T-helper 1 cell treated with Interleukin-12 subunit alpha and Interleukin-12 subunit beta and Interleukin-4 antibody, amounts not matched to agents 30 μg/mL and 1 μg/mL, for 36 hours (primary cell): Measurements from ENCODE around the gene CNST.
"Not testable (repeated sequence)": the region's sequence is repeated elsewhere in the genome, so short reads cannot be mapped to it uniquely, and the experiment has no call there.

Experiments
- H3K27ac Mint-ChIP-seq: one replicate; pipeline ENCODE4 v1.8.0; 2021; ENCODE audit warnings: mild to moderate bottlenecking, mixed read lengths
- H3K27me3 Mint-ChIP-seq: one replicate; pipeline ENCODE4 v1.8.0; 2021; ENCODE audit warnings: low read depth, mixed read lengths
- H3K36me3 Mint-ChIP-seq: one replicate; pipeline ENCODE4 v1.8.0; 2021; ENCODE audit warnings: low read depth, mixed read lengths
- H3K4me1 Mint-ChIP-seq: one replicate; pipeline ENCODE4 v1.8.0; 2021; ENCODE audit warnings: low read depth, mixed read lengths
- H3K4me3 Mint-ChIP-seq: one replicate; pipeline ENCODE4 v1.8.0; 2021; ENCODE audit warnings: mild to moderate bottlenecking, moderate library complexity, mixed read lengths
- H3K9me3 Mint-ChIP-seq: one replicate; pipeline ENCODE4 v1.8.0; 2021; ENCODE audit warnings: mixed read lengths

Gene CNST

DNA sequence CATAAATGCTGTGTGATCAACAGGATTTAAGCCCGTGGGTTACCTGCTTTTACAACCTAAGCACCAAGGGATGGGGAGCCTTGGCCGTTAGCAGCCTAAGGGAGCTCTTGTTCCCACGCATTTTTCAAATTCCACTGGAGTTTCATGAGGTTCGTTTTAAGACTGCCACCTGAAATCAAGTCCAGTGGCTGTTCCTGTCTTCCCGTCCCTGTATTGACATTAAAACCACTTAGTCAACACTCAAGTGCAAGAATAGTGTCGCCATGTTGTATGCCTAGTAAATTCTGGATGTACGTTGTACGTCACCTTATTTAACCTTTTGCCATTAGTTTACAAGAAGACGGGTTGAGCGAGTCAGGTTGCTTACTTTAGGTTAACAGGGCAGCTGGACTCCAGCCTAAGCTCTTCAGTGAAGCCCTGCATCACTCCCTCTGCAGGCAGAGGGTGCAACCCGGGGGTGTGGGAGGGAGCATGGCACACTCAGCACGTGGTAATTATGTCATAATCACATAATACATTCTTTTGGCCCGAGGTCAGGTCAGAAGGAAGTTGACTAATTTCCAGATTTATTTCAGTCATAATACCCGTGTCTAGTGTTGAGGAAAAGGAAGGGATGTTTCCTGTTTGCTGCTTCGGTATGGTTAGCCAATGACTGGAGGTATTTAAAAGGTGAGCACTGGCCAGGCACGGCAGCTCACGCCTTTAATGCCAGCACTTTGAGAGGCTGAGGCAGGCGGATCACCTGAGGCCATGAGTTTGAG, 42.5 kb downstream of the CNST start:
- Mint-ChIP-seq H3K36me3 (peaks cover 1% of the 10 kb centered on the region), H3K27ac (no peak overlapping the region), H3K4me3 (no peak overlapping the region), H3K9me3 (no peaks in the 10 kb centered on the region), H3K4me1 (peaks cover 11% of the 10 kb centered on the region), H3K27me3 (no peaks in the 10 kb centered on the region)

DNA sequence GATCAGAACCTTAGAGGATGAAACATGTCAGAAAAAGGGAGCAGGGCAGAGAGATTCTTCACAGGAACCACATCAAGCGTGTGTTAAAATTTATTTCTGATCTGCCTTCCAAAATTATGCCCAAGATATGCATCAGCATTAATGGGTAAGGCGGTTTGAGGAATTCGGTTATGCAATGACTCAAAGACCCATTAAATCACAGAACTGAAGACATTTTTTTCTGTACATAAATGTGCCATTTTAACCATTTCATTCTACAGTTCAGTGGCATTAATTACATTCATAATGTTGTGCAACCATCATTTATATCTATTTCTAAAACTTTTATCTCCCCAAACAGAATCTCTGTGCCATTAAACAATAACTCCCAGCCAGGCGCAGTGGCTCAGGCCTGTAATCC, 43.4 kb downstream of the CNST start:
- H3K4me3 Mint-ChIP-seq, result no peak overlapping the region
- H3K27ac Mint-ChIP-seq, result no peak overlapping the region
- peaks cover 11% of the 10 kb centered on the region for H3K4me1 Mint-ChIP-seq
- no peaks in the 10 kb centered on the region for H3K27me3 Mint-ChIP-seq
- peaks cover 1% of the 10 kb centered on the region for H3K36me3 Mint-ChIP-seq
- H3K9me3 Mint-ChIP-seq, result no peaks in the 10 kb centered on the region

DNA sequence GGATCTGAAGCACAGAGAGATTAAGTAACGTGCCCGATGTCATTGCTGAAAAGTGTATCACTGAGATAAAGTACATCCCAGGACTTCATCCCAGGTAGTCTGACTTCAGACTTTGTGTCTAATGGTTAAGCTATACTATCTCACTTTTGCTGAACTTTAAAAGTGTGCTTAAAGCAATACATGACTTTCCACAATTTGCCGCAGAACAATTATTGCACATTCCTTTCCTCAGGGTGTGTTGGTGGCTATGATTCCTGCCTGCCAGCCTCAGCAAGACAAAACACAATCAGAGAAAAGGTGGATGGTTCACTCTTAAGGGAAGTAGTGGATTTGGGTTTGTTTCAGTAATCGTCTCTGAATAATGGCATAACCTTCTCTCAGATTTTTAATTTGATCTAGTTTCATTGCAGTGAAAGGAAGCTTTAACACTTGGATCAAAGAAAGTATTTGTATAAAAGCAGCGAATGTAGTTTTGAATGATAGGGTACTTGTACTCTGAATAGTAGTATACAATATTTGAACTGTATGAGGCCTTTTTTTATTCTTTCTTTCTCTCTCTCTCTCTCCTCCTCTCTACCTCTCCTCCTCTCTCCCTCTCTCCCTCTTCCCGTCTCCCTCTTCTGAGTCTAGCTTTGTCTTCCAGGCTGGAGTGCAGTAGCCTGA, 47.0 kb downstream of the CNST start:
- no peaks in the 10 kb centered on the region for H3K9me3 Mint-ChIP-seq
- H3K36me3 Mint-ChIP-seq, result peaks cover 4% of the 10 kb centered on the region
- H3K27ac Mint-ChIP-seq, result no peak overlapping the region
- H3K4me1 Mint-ChIP-seq, result peaks cover 13% of the 10 kb centered on the region
- no peaks in the 10 kb centered on the region for H3K27me3 Mint-ChIP-seq
- no peak overlapping the region for H3K4me3 Mint-ChIP-seq

DNA sequence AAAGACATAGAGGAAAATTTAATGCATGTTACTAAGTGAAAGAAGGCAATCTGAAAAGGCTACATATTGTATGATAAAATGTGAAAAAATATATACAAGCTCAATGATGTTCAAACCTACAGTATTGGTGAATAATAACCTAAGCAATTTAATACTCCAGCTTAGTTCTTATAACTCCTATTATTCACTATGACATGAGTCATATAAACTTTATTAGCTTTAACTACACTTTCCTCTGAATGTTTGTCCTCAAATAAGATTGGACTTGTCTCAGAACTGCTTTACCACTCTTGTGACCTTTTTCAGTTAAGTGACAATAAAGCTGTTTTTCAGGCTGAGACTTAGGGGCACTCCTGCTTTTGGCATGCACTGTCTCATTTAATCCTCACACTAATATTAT, 50.9 kb downstream of the CNST start:
- Mint-ChIP-seq H3K9me3 (no peaks in the 10 kb centered on the region), H3K36me3 (peaks cover 14% of the 10 kb centered on the region), H3K4me1 (peaks cover 2% of the 10 kb centered on the region), H3K27me3 (no peaks in the 10 kb centered on the region), H3K4me3 (no peak overlapping the region), H3K27ac (no peak overlapping the region)

DNA sequence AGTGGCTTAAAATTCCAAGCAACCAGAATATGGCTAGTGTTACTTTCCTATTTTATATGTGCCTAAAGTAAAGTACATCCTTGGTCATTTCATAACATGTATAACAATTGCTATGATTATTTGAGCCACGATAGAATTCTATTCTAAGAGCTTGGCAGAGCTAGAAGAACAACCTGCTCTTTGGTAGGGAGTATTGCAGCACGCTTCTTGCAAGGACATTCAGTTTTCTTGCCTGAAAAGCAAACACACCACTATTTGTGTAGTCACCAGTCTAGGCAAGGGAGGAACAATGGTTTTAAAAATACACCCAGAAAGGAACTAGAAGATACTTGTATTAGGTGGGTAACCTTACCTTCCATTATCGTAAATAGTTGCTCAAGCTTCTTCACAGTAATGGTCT, 51.5 kb downstream of the CNST start:
- Mint-ChIP-seq H3K27me3 (no peaks in the 10 kb centered on the region), H3K36me3 (peaks cover 17% of the 10 kb centered on the region), H3K9me3 (no peaks in the 10 kb centered on the region), H3K4me3 (no peak overlapping the region), H3K4me1 (peaks cover 2% of the 10 kb centered on the region), H3K27ac (no peak overlapping the region)

DNA sequence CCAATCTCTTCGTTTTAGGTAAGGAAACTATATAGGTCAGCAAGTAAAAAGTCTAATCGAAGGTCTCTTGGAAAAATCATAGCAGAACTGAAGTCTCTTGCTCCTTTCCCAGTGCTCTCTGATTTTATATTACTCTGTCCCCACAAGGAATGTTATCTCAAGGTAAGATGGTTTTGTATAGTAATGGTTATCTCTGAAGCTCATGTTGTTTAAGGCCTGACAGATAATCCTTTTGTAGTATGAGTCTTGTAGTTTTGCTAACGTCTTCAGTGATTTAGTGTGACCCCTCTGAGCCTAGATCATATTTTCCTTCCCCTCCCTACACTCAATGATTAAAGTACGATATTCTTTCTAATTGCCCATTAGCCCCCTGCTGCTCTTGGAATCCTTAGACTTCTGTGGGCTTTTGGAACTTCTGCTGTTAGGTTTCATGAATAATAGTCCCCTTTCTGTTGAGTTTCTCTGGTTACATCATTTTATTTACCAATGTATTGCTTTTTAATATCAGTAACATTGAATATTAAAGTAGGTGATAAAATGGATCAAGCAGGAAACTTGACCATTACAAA, 52.1 kb downstream of the CNST start:
- no peak overlapping the region for H3K4me3 Mint-ChIP-seq
- H3K9me3 Mint-ChIP-seq, result no peaks in the 10 kb centered on the region
- peaks cover 17% of the 10 kb centered on the region for H3K36me3 Mint-ChIP-seq
- no peaks in the 10 kb centered on the region for H3K27me3 Mint-ChIP-seq
- peaks cover 2% of the 10 kb centered on the region for H3K4me1 Mint-ChIP-seq
- no peak overlapping the region for H3K27ac Mint-ChIP-seq

DNA sequence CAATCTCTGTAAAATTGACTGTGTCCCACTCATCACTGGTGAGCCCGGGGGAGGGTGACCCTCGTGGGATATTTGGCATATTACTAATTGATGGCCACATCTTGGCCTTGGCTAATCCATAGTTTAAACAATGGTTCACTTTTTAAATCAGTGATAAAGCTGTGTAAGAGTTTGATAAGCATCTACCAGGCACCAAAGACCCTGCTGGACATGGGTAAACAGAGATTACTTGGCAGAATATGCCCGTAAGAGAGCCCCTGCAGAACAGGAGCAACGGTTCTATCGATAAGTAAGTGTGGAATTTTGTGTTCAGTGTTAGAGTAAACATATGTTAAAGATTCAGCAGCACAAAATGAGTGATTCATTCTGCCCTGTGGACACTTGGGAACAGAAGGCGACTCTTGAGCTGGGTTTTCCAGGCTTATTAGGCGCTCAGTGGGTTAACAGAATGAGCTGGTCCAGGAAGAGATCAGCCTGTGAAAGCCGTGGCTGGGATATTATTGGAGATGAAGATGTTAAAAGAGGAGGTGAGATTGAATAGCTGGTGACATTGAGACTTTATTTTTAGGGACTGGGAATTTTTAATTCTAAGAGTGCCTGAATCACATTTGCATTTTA, 55.9 kb downstream of the CNST start:
- Mint-ChIP-seq H3K4me1 (peaks cover 3% of the 10 kb centered on the region), H3K27ac (no peak overlapping the region), H3K4me3 (no peak overlapping the region), H3K27me3 (no peaks in the 10 kb centered on the region), H3K9me3 (no peaks in the 10 kb centered on the region), H3K36me3 (peaks cover 24% of the 10 kb centered on the region)

DNA sequence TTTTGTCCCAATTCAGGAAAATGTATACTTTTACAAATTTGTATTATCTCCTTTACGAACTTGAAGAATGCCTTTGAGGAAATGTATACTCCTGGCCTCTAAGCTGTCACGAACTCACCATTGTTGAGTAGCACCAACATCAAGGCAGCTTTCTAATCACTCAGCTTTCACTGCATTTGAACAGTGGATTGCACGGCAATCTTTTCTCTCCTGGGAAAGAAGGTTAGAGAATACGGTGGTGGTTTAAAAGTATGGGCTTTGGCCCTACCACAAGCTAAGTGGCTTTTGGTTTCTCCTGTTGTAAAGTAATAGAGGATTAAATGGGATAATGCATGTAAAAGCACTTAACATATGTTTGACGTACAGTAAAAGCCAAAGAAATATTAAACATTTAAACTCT, 57.8 kb downstream of the CNST start:
- Mint-ChIP-seq H3K36me3 (peaks cover 29% of the 10 kb centered on the region), H3K4me1 (peaks cover 7% of the 10 kb centered on the region), H3K4me3 (no peak overlapping the region), H3K27me3 (no peaks in the 10 kb centered on the region), H3K27ac (no peak overlapping the region), H3K9me3 (no peaks in the 10 kb centered on the region)

DNA sequence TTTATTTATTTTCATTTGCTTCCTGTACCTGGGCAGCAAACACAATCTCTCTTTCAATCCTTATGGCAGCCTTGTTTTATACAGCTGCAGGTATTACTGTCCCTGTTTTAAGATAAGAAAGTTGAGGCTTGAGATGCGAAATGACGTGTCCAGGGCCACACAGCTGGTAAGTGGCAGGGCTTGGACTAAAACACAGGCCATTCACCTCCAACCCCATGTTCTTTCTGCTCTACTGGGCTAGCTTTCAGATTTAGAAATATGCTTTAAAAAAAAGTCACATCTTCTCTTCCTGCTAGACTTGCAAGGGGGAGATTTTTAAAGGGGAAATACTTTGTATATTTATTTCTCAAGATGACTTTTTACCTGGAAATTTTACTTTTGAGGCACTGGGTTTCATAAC, 62.8 kb downstream of the CNST start:
- Mint-ChIP-seq H3K27ac (no peak overlapping the region), H3K4me1 (peaks cover 7% of the 10 kb centered on the region), H3K36me3 (peaks cover 20% of the 10 kb centered on the region), H3K9me3 (no peaks in the 10 kb centered on the region), H3K27me3 (no peaks in the 10 kb centered on the region), H3K4me3 (no peak overlapping the region)

DNA sequence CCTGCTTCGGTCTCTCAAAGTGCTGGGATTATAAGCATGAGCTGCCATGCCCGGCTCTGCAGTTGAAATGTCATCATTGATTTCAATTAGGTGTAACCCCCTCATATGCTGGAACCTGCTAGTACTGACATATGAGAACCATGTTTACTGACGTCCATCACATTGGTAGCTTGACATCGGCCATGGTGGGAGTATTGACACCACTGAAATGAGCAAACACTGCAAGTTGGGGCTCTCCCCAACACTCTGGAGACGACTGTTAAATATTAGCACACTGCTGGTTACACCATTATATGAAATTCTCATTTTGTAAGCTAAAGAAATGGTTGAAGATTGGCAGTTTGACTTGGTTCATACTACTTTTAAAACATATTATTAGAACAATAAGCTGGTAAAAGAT, 63.7 kb downstream of the CNST start:
- H3K27ac Mint-ChIP-seq, result no peak overlapping the region
- H3K27me3 Mint-ChIP-seq, result no peaks in the 10 kb centered on the region
- no peaks in the 10 kb centered on the region for H3K9me3 Mint-ChIP-seq
- peaks cover 7% of the 10 kb centered on the region for H3K4me1 Mint-ChIP-seq
- H3K36me3 Mint-ChIP-seq, result peaks cover 29% of the 10 kb centered on the region
- H3K4me3 Mint-ChIP-seq, result no peak overlapping the region

DNA sequence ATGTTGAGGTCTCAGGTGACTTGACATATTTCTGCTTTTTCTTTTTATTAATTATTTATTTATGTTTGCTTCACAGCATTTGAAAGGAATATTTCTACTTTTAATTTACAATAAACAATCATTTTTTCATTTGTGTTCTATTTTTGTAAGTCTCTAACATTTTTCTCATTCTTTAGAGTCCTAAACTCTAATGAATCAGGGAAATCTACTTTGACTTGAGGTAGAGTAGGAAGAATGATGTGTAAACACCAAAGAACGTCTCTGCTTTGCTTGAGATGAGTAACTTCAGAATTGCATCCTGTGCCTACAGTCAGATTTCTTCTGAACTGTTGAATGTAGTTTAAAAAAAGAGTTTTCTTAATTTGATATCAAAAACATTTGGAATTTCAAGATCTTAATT, 65.2 kb downstream of the CNST start:
- Mint-ChIP-seq H3K4me1 (peaks cover 7% of the 10 kb centered on the region), H3K27ac (no peak overlapping the region), H3K4me3 (no peak overlapping the region)

DNA sequence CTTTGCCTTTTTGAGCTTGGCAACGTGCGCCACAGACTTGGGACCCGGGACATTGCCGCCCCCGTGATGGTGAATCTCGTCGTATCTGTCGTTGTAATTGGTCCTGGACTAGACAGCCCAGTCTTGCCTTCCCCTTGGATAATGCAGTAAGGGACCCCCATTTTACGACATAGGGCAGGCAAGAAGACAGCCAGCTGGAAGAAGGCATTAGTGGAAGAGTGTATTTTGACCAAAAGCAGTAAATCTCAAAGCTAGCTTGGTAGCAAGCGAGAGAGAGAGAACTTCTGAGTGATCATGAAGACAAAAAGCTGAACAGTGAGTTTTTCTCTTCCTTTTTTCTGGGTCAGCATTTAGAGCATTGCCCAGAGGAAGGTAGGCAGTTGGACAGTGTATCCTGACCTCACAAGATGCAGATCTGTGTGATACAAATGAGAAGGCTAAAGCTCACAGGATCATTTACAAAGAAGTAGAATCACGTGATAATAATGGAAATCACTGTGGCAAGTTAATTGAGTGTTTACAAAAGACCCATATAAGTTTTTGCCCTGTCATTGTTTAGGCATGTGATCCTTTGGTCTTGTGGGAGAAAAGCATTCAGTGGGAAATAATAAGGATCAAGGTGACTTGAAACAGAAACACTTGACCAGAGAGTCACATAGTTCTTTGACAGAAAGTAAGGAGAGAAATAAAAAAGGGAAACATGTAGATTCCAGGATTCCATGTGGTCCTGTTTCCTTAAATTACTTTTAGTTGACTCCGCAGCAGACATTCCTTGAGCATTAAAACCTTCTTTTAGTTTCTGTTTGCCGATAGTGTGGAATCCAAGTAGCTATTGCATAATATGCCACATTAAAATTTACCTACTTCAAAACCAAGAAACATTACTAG, 66.3 kb downstream of the CNST start:
- no peak overlapping the region for H3K27ac Mint-ChIP-seq
- H3K9me3 Mint-ChIP-seq, result no peaks in the 10 kb centered on the region
- H3K36me3 Mint-ChIP-seq, result peaks cover 20% of the 10 kb centered on the region
- H3K4me3 Mint-ChIP-seq, result no peak overlapping the region
- H3K27me3 Mint-ChIP-seq, result no peaks in the 10 kb centered on the region
- peaks cover 3% of the 10 kb centered on the region for H3K4me1 Mint-ChIP-seq

More for the DNA sequence above, 65.2 kb downstream of the CNST start:
- Mint-ChIP-seq H3K36me3 (peaks cover 28% of the 10 kb centered on the region), H3K9me3 (no peaks in the 10 kb centered on the region), H3K27me3 (no peaks in the 10 kb centered on the region)

DNA sequence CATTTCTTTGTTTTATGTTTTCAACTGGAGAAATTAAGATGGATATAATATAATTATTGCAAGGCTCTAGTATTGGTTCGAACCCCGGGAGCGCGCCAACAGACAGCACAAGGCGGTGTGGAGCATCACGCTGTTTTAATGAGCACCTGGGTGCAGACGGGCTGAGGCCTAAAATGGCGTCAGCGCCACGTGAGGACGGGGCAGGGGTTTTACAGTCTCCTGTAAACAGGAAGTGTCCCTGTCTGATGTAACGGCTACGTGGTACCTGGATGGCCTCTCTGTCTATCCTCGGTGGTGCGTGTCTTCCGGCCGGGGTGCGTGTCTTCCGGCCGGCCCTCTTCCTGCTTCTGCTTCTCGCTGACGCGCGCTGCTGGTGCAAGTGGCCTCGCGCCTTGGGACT, 68.4 kb downstream of the CNST start:
- H3K36me3 Mint-ChIP-seq, result peaks cover 17% of the 10 kb centered on the region
- not testable (repeated sequence) for H3K4me1 Mint-ChIP-seq, H3K27me3 Mint-ChIP-seq, H3K9me3 Mint-ChIP-seq, H3K4me3 Mint-ChIP-seq, H3K27ac Mint-ChIP-seq

DNA sequence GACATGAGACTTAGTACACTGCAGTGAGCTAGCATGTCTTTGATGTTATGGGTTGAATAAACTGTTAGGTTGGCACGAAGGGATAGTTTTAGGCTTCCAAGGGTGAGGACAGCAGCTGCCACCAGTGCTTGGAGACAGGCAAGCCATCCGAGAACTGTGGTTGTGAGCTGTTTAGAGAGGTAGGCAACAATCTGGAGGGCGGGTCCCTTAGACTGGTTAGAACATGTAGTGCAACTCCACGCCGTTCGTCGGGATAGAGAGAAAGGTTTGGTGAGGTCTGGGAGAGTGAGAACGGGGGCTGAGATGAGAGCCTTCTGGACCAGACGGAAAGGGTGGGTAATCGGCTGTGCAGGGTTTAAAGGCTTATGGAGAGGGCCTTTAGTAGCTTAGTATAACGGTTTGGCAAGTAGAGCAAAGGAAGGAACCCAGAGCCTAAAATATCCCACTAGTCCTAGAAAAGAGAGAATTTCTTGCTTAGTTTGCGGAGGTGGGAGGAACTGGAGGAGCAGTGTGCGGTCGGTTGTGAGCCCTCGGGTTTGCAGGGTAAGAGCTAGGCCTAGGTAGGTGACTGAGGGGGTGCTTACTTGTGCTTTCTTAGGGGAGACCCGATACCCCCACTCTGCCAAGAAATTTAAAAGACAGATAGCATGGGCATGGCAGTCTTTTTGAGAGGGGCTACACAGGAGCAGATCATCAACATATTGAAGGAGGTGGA, 72.8 kb downstream of the CNST start:
- Mint-ChIP-seq H3K27ac (no peak overlapping the region), H3K27me3 (no peaks in the 10 kb centered on the region), H3K36me3 (peaks cover 27% of the 10 kb centered on the region), H3K9me3 (peaks cover 9% of the 10 kb centered on the region), H3K4me1 (peaks cover 1% of the 10 kb centered on the region), H3K4me3 (no peak overlapping the region)
